ENCODE measurements around the gene LIMCH1. TPM values are rescaled to one million over a fixed set of nuclear protein-coding genes. Genes with fewer than 3 reads are reported as not detected.

LIMCH1 gene
- total and polyA plus RNA-seq, 2 of the 8 experiments (the other 6 are each of a cell fraction or from before 2014, with no cell fraction given) = 2.7 to 3.0 TPM

DNA sequence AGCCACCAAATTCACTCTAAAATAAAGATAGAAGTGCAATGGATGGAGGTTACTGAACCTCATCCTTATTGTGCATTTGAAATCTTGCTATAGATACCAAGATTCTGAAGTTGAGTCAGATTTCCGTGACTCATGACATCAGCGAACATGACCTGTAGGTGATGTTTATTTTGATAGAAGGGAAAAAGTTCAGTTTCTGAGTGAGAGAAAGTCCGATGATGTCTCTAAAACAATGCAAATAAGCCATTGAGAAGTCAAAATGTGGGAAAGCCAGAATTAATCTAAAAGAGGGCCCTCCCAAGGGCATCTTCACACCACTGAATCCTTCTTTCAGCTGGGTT is 190.6 kb downstream of the LIMCH1 start (continued):
- TF ChIP-seq HDAC6 (IDR thresholded peaks at IDR 0.05; ENCODE audit: low read depth, low read length) = no peak
- TF ChIP-seq RNF2 (IDR thresholded peaks at IDR 0.05; ENCODE audit: borderline replicate concordance, low read depth, low read length, missing control alignments, poor library complexity, severe bottlenecking) = no peak
- TF ChIP-seq TAF7 (optimal IDR thresholded peaks at IDR 0.05; ENCODE audit: borderline replicate concordance, low read depth, low read length) = no peak
